ENCODE results near the gene YWHAQ.
"Not testable (repeated sequence)": the region's sequence is repeated elsewhere in the genome, so short reads cannot be mapped to it uniquely, and the experiment has no call there.

The YWHAQ gene

GRCh38 chr2:9565436-9566153 is 65.2 kb downstream of the YWHAQ start:
- Histone ChIP-seq H3K27ac (no peak overlapping the region), H3K9me3 (ENCODE audit: low read depth, low read length) (no peaks in the 10 kb centered on the region), H3K4me3 (no peak overlapping the region), H3K36me3 (ENCODE audit: insufficient read depth, low read length) (no peaks in the 10 kb centered on the region), H3K9ac (ENCODE audit: insufficient read length) (no peak overlapping the region)
- no peak for TF ChIP-seq FOXP2 (optimal IDR thresholded peaks at IDR 0.05; ENCODE audit: control extremely low read depth, extremely low read length, insufficient read depth)
- no peak for TF ChIP-seq POLR2AphosphoS5 (IDR thresholded peaks at IDR 0.05; ENCODE audit: borderline replicate concordance, low read depth, low read length)
- no peak for TF ChIP-seq EZH2 (IDR thresholded peaks at IDR 0.05)
- no peak for DNase-seq (ENCODE audit: low read depth, low spot score)

DNA sequence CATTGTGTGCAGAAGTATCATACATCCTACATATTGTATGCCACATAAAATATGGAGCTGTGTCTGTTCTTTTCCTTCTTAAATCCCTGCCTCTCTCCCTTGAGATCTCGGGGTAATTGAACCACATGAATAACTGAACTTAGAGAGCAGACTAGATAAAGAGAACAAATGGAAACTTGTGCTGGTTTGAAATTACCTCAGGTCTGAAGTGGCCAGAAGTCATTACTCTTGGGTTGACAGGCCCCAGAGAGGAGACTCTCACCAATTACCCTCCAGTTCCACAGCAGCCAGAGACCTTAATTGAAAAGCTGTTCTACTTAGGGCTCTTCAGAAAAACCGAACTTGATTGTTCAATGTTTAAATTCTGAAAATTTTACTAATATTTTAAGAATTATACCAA is 70.2 kb downstream of the YWHAQ start:
- no peak for DNase-seq (ENCODE audit: low read depth, low spot score)
- no peak for TF ChIP-seq POLR2AphosphoS5 (IDR thresholded peaks at IDR 0.05; ENCODE audit: borderline replicate concordance, low read depth, low read length)
- TF ChIP-seq EZH2 (IDR thresholded peaks at IDR 0.05) = no peak
- TF ChIP-seq FOXP2 (optimal IDR thresholded peaks at IDR 0.05; ENCODE audit: control extremely low read depth, extremely low read length, insufficient read depth) = no peak
- Histone ChIP-seq H3K9ac (ENCODE audit: insufficient read length) (no peak overlapping the region), H3K36me3 (ENCODE audit: insufficient read depth, low read length) (no peaks in the 10 kb centered on the region), H3K9me3 (ENCODE audit: low read depth, low read length) (no peaks in the 10 kb centered on the region), H3K4me3 (no peak overlapping the region), H3K27ac (no peak overlapping the region)

- Histone ChIP-seq H3K36me3 (ENCODE audit: insufficient read depth, low read length) (no peaks in the 10 kb centered on the region), H3K27ac (peak overlapping the region; percentile 54), H3K4me3 (no peak overlapping the region), H3K9ac (ENCODE audit: insufficient read length) (no peak overlapping the region), H3K9me3 (ENCODE audit: low read depth, low read length) (no peaks in the 10 kb centered on the region)
- TF ChIP-seq FOXP2 (optimal IDR thresholded peaks at IDR 0.05; ENCODE audit: control extremely low read depth, extremely low read length, insufficient read depth) = no peak
- no peak for TF ChIP-seq EZH2 (IDR thresholded peaks at IDR 0.05)
- TF ChIP-seq POLR2AphosphoS5 (IDR thresholded peaks at IDR 0.05; ENCODE audit: borderline replicate concordance, low read depth, low read length) = no peak
- no peak for DNase-seq (ENCODE audit: low read depth, low spot score)
These were observed 71.8 kb downstream of the YWHAQ start for GRCh38 chr2:9558948-9559381.

GRCh38 chr2:9556121-9556743 is 74.6 kb downstream of the YWHAQ start:
- TF ChIP-seq EZH2 (IDR thresholded peaks at IDR 0.05) = no peak
- no peak for TF ChIP-seq POLR2AphosphoS5 (IDR thresholded peaks at IDR 0.05; ENCODE audit: borderline replicate concordance, low read depth, low read length)
- TF ChIP-seq FOXP2 (optimal IDR thresholded peaks at IDR 0.05; ENCODE audit: control extremely low read depth, extremely low read length, insufficient read depth) = no peak

DNA sequence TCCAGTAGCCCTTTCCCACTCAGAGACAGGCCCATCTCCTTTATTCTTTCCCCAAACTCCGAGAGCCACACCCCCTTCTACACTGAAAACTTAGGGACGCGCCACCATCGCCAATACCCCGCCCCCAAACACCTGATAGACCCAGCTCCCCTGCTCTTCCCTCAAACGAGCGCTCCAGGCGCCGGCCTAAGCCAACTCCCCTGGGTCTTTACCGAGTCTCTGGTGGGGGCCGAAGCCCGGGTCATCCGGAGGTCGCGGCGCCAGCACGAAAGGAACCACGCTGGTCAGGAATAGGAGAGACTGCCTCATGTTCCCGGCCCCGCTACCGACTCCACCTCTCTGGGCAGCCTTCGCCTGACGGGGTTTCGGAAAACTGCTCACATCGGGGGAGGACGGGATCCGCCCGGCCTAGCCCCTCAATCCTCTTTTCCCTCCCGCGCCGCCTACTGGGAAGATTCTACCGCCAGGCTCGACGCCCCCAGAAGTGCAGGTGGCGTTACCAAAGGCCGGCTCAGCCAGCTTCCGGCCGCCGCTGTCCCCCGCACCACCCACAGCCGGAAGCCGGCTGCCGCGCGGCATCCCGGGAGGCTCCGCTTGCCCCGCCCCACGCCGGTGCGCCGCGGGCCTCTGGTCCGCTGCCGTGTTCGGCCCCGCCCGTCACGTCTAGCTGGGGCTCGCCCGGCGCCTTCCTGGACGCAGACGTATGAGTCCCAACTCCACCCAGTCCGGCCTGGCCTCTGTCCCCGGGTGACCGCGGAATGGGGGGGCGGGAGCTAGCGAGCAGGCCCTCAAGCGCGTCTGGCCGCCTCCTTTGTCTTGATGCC is 75.3 kb downstream of the YWHAQ start, which contains the start of gene ADAM17:
TSS of gene ADAM17 (minus strand) at position 534 of the 824 bp plus-strand sequence. CDS start at position 309, 225 bp downstream.
- H3K9me3 ChIP-seq (ENCODE audit: low read depth, low read length) = no peaks in the 10 kb centered on the region
- no peak for DNase-seq (ENCODE audit: low read depth, low spot score)
- H3K36me3 ChIP-seq (ENCODE audit: insufficient read depth, low read length) = no peaks in the 10 kb centered on the region
- peak within 1 kb of the TSS; percentile 90 for H3K27ac ChIP-seq
- H3K9ac ChIP-seq (ENCODE audit: insufficient read length) = peak within 1 kb of the TSS; percentile 98
- TF ChIP-seq EZH2 (IDR thresholded peaks at IDR 0.05) (no peak), POLR2AphosphoS5 (IDR thresholded peaks at IDR 0.05; ENCODE audit: borderline replicate concordance, low read depth, low read length) (peak; percentile 88)
- H3K4me3 ChIP-seq = peak within 1 kb of the TSS; percentile 88

More at GRCh38 chr2:9556121-9556743, 74.6 kb downstream of the YWHAQ start:
- Histone ChIP-seq H3K9ac (ENCODE audit: insufficient read length) (peak overlapping the region; percentile 98), H3K4me3 (peak overlapping the region; percentile 88), H3K27ac (peak overlapping the region; percentile 90), H3K36me3 (ENCODE audit: insufficient read depth, low read length) (no peaks in the 10 kb centered on the region), H3K9me3 (ENCODE audit: low read depth, low read length) (no peaks in the 10 kb centered on the region)
- DNase-seq (ENCODE audit: low read depth, low spot score) = no peak

GRCh38 chr2:9554921-9555296 is 75.9 kb downstream of the YWHAQ start:
- H3K36me3 ChIP-seq (ENCODE audit: insufficient read depth, low read length) = no peaks in the 10 kb centered on the region
- peak overlapping the region; percentile 98 for H3K9ac ChIP-seq (ENCODE audit: insufficient read length)
- TF ChIP-seq POLR2AphosphoS5 (IDR thresholded peaks at IDR 0.05; ENCODE audit: borderline replicate concordance, low read depth, low read length) (no peak), FOXP2 (optimal IDR thresholded peaks at IDR 0.05; ENCODE audit: control extremely low read depth, extremely low read length, insufficient read depth) (no peak), EZH2 (IDR thresholded peaks at IDR 0.05) (no peak)
- H3K4me3 ChIP-seq = peak overlapping the region; percentile 88
- DNase-seq (ENCODE audit: low read depth, low spot score) = no peak
- peak overlapping the region; percentile 90; the same call in 1 of the 2 replicates for H3K27ac ChIP-seq
- no peaks in the 10 kb centered on the region for H3K9me3 ChIP-seq (ENCODE audit: low read depth, low read length)

DNA sequence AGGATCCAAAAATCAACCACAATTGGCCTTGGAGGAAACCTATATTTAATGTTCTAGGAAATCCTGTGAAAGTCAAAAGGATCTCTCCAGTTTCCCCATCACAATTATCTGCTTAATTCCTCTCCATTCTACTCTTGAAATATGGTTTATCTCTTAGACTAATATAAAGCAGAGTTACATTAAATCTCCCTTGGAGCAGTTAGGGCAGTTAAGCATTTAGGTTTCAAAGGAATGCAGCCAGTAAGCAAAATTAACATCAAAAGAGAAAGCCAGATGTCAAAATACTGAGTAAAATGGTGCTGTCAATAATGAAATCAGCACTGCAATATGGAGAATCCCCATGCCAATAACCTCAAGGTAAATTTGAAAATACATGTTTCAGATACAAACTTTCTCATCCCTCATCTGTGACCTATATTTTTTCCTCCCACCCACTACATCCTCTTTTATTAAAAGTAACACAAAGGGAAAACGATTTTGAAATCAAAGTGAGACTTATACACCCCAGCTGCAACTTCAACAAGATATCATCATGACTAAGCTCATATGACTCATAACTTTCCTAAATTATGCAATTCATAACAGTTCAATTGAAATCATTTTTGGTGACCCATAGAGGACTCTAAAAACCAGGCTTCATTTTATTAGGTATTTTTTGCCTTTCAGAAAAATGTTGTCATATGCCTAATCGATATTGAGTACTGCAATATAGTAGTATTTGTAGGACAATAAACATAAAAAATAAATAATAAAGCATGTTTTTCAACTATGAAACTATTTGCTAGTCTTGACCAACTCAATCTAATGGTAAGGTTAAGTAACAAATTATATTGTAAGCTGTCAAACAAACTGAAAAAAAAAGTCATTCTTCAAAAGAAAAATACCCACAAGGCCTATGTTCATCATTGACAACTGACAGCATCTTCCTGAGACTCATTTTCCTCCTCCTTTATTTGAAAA is 78.3 kb downstream of the YWHAQ start:
- peak overlapping the region; percentile 54 for H3K9ac ChIP-seq (ENCODE audit: insufficient read length)
- TF ChIP-seq POLR2AphosphoS5 (IDR thresholded peaks at IDR 0.05; ENCODE audit: borderline replicate concordance, low read depth, low read length) = no peak
- no peak for TF ChIP-seq FOXP2 (optimal IDR thresholded peaks at IDR 0.05; ENCODE audit: control extremely low read depth, extremely low read length, insufficient read depth)
- TF ChIP-seq EZH2 (IDR thresholded peaks at IDR 0.05) = no peak
- H3K4me3 ChIP-seq = peak overlapping the region; percentile 48

GRCh38 chr2:9550859-9551391 is 79.9 kb downstream of the YWHAQ start:
- H3K36me3 ChIP-seq (ENCODE audit: insufficient read depth, low read length); H3K9ac ChIP-seq (ENCODE audit: insufficient read length); DNase-seq (ENCODE audit: low read depth, low spot score); H3K27ac ChIP-seq; H3K4me3 ChIP-seq; H3K9me3 ChIP-seq (ENCODE audit: low read depth, low read length): not testable (repeated sequence)

More for the DNA sequence above, 78.3 kb downstream of the YWHAQ start:
- no peak for DNase-seq (ENCODE audit: low read depth, low spot score)
- Histone ChIP-seq H3K27ac (peak overlapping the region; percentile 88), H3K9me3 (ENCODE audit: low read depth, low read length) (no peaks in the 10 kb centered on the region), H3K36me3 (ENCODE audit: insufficient read depth, low read length) (no peaks in the 10 kb centered on the region)

All from SK-N-MC (cell line).